ENCODE measurements around the gene TSR3.

TSR3 gene

GRCh38 chr16:1322407-1322806, 29.3 kb downstream of the TSR3 start:
- no peak for DNase-seq

GRCh38 chr16:1320658-1321240, 30.9 kb downstream of the TSR3 start:
- DNase-seq = no peak

- DNase-seq = no peak
Observed at GRCh38 chr16:1320097-1320496, 31.6 kb downstream of the TSR3 start.

- DNase-seq = no peak
Observed at GRCh38 chr16:1319041-1319440, 32.6 kb downstream of the TSR3 start.

- no peak for DNase-seq
Observed at GRCh38 chr16:1318268-1318545, 33.5 kb downstream of the TSR3 start.

GRCh38 chr16:1317479-1318267, 34.0 kb downstream of the TSR3 start:
- no peak for DNase-seq

GRCh38 chr16:1316033-1316405, 35.7 kb downstream of the TSR3 start:
- no peak for DNase-seq

GRCh38 chr16:1315081-1316032, 36.3 kb downstream of the TSR3 start:
- no peak for DNase-seq

GRCh38 chr16:1314399-1315068, 37.1 kb downstream of the TSR3 start:
- DNase-seq = no peak

- DNase-seq = no peak
Observed at GRCh38 chr16:1313721-1314369, 37.8 kb downstream of the TSR3 start.

- DNase-seq = no peak
Observed at GRCh38 chr16:1312903-1313302, 38.8 kb downstream of the TSR3 start.

GRCh38 chr16:1312467-1312816, 39.2 kb downstream of the TSR3 start:
- DNase-seq = no peak

GRCh38 chr16:1311738-1312466, 39.8 kb downstream of the TSR3 start:
- DNase-seq = no peak

GRCh38 chr16:1311212-1311737, 40.4 kb downstream of the TSR3 start:
- no peak for DNase-seq

- peak; percentile 54 for DNase-seq
Observed at GRCh38 chr16:1310832-1311200, 40.9 kb downstream of the TSR3 start.

GRCh38 chr16:1309888-1310831, 41.5 kb downstream of the TSR3 start:
- peak; percentile 64 for DNase-seq

GRCh38 chr16:1308977-1309885, 42.4 kb downstream of the TSR3 start, which contains the start of gene UBE2I:
TSS of gene UBE2I (plus strand) at chr16:1309636. CDS start at chr16:1314031, 4,395 bp downstream.
- peak; percentile 99 for DNase-seq

GRCh38 chr16:1308036-1308976, 43.4 kb downstream of the TSR3 start:
- DNase-seq = peak; percentile 83
